Testis (tissue), 3 donors: ENCODE data around the gene JCAD. TPM values are rescaled to one million over a fixed set of nuclear protein-coding genes. Genes with fewer than 3 reads are reported as not detected.
A peak's percentile ranks its signal among the peaks of the same experiment; 100 is the strongest.

Source experiments
- DNase-seq: peaks from one replicate; pipeline ENCODE4 v3.0.0-alpha.2; 2019
- H3K27ac ChIP-seq, 2 donors: fragments of 200-600 bp; sonication (generic); one replicate each; pipeline ENCODE4 v1.5.1; 2019
- H3K27me3 ChIP-seq: fragments of 200-600 bp; sonication (generic); one replicate; pipeline ENCODE4 v1.5.1; 2019
- H3K36me3 ChIP-seq: fragments of 200-600 bp; sonication (generic); one replicate; pipeline ENCODE4 v1.5.1; 2017; ENCODE audit warnings: low read depth; ENCODE audit errors: missing control alignments
- H3K4me1 ChIP-seq: fragments of 200-600 bp; sonication (generic); one replicate; pipeline ENCODE4 v1.5.1; 2019
- H3K4me3 ChIP-seq, 2 donors: fragments of 200-600 bp; sonication (generic); one replicate each; pipeline ENCODE4 v1.5.1; 2017 to 2019
- H3K9me3 ChIP-seq: fragments of 200-600 bp; sonication (generic); one replicate; pipeline ENCODE4 v1.5.1; 2017
- CTCF ChIP-seq, 3 experiments: fragments of 450-650 bp in 2 of 3; fragments of 200-600 bp in 1 of 3; sonication (generic) in 1 of 3; IDR thresholded peaks; one replicate each; pipeline ENCODE4 v1.5.1; 2016 to 2019; ENCODE audit warnings: antibody characterized with exemption in 3 of 3, mild to moderate bottlenecking in 2 of 3, moderate library complexity in 1 of 3
- POLR2A ChIP-seq: fragments of 450-650 bp; IDR thresholded peaks from one replicate; pipeline ENCODE4 v1.6.1; 2017; ENCODE audit warnings: antibody characterized with exemption, mild to moderate bottlenecking, moderate library complexity
- whole genome bisulfite sequencing, 2 donors: methylation state at CpG; one replicate each; pipeline ENCODE4 v1.1.5; 2018; 5-methylcytosine and 5-hydroxymethylcytosine counted together
- intact Hi-C: fragments of 100-400 bp; cut with DNase I; formaldehyde crosslinking; loops from one replicate; pipeline ENCODE4 v1.15.1; 2023; ENCODE audit warnings: low total_unique reads
- polyA plus RNA-seq: library from polyadenylated mRNA; stranded (reverse); fragments of 350-450 nt; fragmentation: Illumina TruSeq; extraction: RNeasy Lipid Tissue Mini Kit (QIAGEN cat#74804); gene quantifications from one replicate; pipeline ENCODE4 v1.2.3, GENCODE V29; 2014; ENCODE audit warnings: low read depth, low replicate concordance; ENCODE audit not compliant: insufficient read depth
- total RNA-seq, 2 donors: library from RNA; depleted of rRNA; stranded (reverse); fragments of >200 nt; gene quantifications; one replicate each; pipeline ENCODE4 v1.2.3, GENCODE V29; 2016

The JCAD gene
- total and polyA plus RNA-seq, 3 donors from 2014 or later = 57.4 to 133 (median 109) TPM

- Histone ChIP-seq H3K4me1 (peaks cover 13% of the 10 kb centered on the region), H3K27ac (no peak overlapping the region), H3K36me3 (no peaks in the 10 kb centered on the region), H3K9me3 (no peaks in the 10 kb centered on the region), H3K27me3 (no peaks in the 10 kb centered on the region), H3K4me3 (no peak overlapping the region)
- 63 to 91% methylated on average over 12 of the region's 12 CpGs for WGBS, 2 donors
- intact Hi-C loops = no loop called here
- DNase-seq = no peak
- TF ChIP-seq POLR2A (no peak), CTCF (IDR thresholded peaks at IDR 0.05) (no peak)
Observed at GRCh38 chr10:30038781-30039536, 20.4 kb downstream of the JCAD start.

- 75 to 77% methylated on average over 10 of the region's 10 CpGs for WGBS, 2 donors
- no peaks in the 10 kb centered on the region for H3K36me3 ChIP-seq
- H3K27ac ChIP-seq = no peak overlapping the region
- no peak for DNase-seq
- H3K4me3 ChIP-seq = no peak overlapping the region
- no peak for TF ChIP-seq CTCF (IDR thresholded peaks at IDR 0.05)
- TF ChIP-seq POLR2A = no peak
- no peaks in the 10 kb centered on the region for H3K27me3 ChIP-seq
- intact Hi-C loops = no loop called here
- H3K4me1 ChIP-seq = peaks cover 13% of the 10 kb centered on the region
- H3K9me3 ChIP-seq = no peaks in the 10 kb centered on the region
Observed at GRCh38 chr10:30037620-30038336, 21.6 kb downstream of the JCAD start.

GRCh38 chr10:30036811-30037210 is 22.6 kb downstream of the JCAD start:
- no peak for TF ChIP-seq CTCF (IDR thresholded peaks at IDR 0.05)
- no peak for TF ChIP-seq POLR2A
- no peak for DNase-seq
- Histone ChIP-seq H3K36me3 (no peaks in the 10 kb centered on the region), H3K4me1 (peaks cover 13% of the 10 kb centered on the region), H3K9me3 (no peaks in the 10 kb centered on the region), H3K27me3 (no peaks in the 10 kb centered on the region), H3K27ac (no peak overlapping the region), H3K4me3 (no peak overlapping the region)
- 82 to 96% methylated on average over 4 to 8 of the region's 8 CpGs for WGBS, 2 donors
- intact Hi-C loops = no loop called here

- DNase-seq = peak; percentile 84
- 66 to 75% methylated on average over 3 of the region's 3 CpGs for WGBS, 2 donors
- H3K27me3 ChIP-seq = no peaks in the 10 kb centered on the region
- H3K36me3 ChIP-seq = no peaks in the 10 kb centered on the region
- intact Hi-C loops = no loop called here
- TF ChIP-seq CTCF (IDR thresholded peaks at IDR 0.05) (no peak), POLR2A (no peak)
- no peaks in the 10 kb centered on the region for H3K9me3 ChIP-seq
- H3K4me1 ChIP-seq = peaks cover 13% of the 10 kb centered on the region
- no peak overlapping the region for H3K4me3 ChIP-seq
- no peak overlapping the region for H3K27ac ChIP-seq
Observed at GRCh38 chr10:30036341-30036740, 23.0 kb downstream of the JCAD start.
